ENCODE results near the gene BCL2A1.
A peak's percentile ranks its signal among the peaks of the same experiment; 100 is the strongest.
"Not testable (repeated sequence)": the region's sequence is repeated elsewhere in the genome, so short reads cannot be mapped to it uniquely, and the experiment has no call there.

The BCL2A1 gene

DNA sequence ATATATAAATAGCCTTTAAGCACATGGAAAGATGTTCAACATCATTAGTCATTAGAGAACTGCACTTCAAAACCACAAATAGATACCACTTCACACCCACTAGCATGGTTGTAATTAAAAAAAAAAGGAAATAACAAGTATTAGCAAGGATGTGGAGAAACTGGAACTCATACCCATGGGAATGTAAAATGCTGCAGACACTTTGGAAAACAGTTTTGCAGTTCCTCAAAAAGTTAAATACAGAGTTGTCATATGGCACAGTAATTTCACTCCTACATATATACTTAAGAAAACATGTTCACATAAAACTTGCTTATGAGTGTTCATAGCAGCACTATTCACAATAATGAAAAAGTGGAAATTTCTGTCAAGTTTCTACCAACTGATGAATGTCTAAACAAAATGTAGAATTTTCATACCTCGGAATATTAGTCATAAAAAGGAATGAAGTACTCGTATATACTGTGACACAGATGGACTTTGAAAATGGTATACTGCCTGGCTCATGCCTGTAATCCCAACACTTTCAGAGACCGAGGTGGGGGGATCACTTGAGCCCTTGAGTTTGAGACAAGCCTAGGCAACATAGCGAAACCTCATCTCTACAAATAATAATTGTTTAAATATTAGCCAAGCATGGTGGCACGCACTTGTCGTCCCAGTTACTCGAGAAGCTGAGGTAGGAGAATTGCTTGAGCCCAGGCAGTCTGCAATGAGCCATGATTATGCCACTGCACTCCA is 28.1 kb downstream of the BCL2A1 start:
- Histone ChIP-seq H2AK5ac (ENCODE audit: low read depth, low read length) (no peak overlapping the region), H3K36me3 (replicated peaks in 1 of 2; ENCODE audit: control insufficient read depth in 2 of 2, insufficient read depth in 2 of 2, low read length in 2 of 2) (no peaks in the 10 kb centered on the region), H2BK12ac (ENCODE audit: low read length) (no peak overlapping the region), H3K18ac (ENCODE audit: low read length) (no peak overlapping the region), H3K14ac (ENCODE audit: low read length) (no peak overlapping the region), H3K4ac (ENCODE audit: low read length) (no peak overlapping the region), H3K27ac (replicated peaks; ENCODE audit: low read length) (no peak overlapping the region), H4K91ac (ENCODE audit: low read depth, low read length, poor library complexity) (no peak overlapping the region), H3K4me2 (ENCODE audit: insufficient read depth, low read length, poor library complexity, severe bottlenecking) (no peak overlapping the region), H2BK15ac (ENCODE audit: low read length) (no peak overlapping the region), H3K23ac (ENCODE audit: low read depth, low read length, poor library complexity) (no peak overlapping the region), H2BK5ac (ENCODE audit: low read length) (no peak overlapping the region), H3K4me1 (ENCODE audit: control insufficient read depth in 2 of 2, insufficient read depth in 1 of 2, low read depth in 1 of 2, low read length in 2 of 2) (no peaks in the 10 kb centered on the region), H3K9ac (ENCODE audit: low read depth, low read length, poor library complexity) (no peak overlapping the region), H3K27me3 (ENCODE audit: control insufficient read depth in 3 of 3, insufficient read depth in 3 of 3, low read depth in 1 of 3, low read length in 3 of 3) (peaks cover 0 to 10% (median 0%) of the 10 kb centered on the region in 3 experiments), H4K8ac (ENCODE audit: low read depth, low read length) (no peak overlapping the region), H3K79me1 (ENCODE audit: low read depth, low read length) (no peaks in the 10 kb centered on the region), H2BK120ac (ENCODE audit: low read depth, low read length) (no peak overlapping the region), H3K4me3 (ENCODE audit: low read length in 2 of 2) (no peak overlapping the region), H3K9me3 (replicated peaks in 1 of 2; ENCODE audit: control insufficient read depth in 2 of 2, insufficient read depth in 1 of 2, low read depth in 1 of 2, low read length in 2 of 2) (no peaks in the 10 kb centered on the region), H2AFZ (ENCODE audit: low read length) (no peak overlapping the region)
- no peak for DNase-seq (ENCODE audit: low spot score)
- no CpG with 5 or more reads among the region's 7 CpGs for WGBS, 2 donors (ENCODE audit: extremely low coverage in 2 of 2, insufficient read length in 2 of 2, insufficient replicate concordance in 1 of 2)

DNA sequence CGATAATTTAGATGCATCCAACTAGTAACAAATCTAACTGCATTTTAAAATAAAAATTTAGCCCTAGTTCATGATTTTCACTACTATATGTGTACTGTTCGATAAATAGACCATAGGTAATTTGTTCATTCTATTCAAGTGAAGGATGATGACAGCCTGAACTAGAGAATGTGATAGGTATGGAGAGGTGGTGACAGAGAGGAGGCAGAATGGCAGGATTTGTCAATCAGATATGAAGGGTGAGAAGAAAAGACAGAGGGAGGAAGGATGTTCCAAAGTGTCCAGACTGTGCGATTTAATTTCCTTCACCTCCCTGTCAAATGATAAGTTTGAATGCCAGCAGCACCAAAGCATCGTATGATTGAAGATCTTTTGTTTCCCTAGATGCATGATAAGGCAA is 31.6 kb downstream of the BCL2A1 start:
- Histone ChIP-seq H3K27me3 (ENCODE audit: control insufficient read depth in 3 of 3, insufficient read depth in 3 of 3, low read depth in 1 of 3, low read length in 3 of 3) (peaks cover 0 to 6% (median 0%) of the 10 kb centered on the region in 3 experiments), H4K8ac (ENCODE audit: low read depth, low read length) (no peak overlapping the region), H3K4me3 (ENCODE audit: low read length in 2 of 2) (no peak overlapping the region), H3K4me1 (ENCODE audit: control insufficient read depth in 2 of 2, insufficient read depth in 1 of 2, low read depth in 1 of 2, low read length in 2 of 2) (peaks cover 1 to 5% of the 10 kb centered on the region in 2 donors), H2BK12ac (ENCODE audit: low read length) (no peak overlapping the region), H3K79me1 (ENCODE audit: low read depth, low read length) (no peaks in the 10 kb centered on the region), H3K23ac (ENCODE audit: low read depth, low read length, poor library complexity) (no peak overlapping the region), H3K9ac (ENCODE audit: low read depth, low read length, poor library complexity) (no peak overlapping the region), H3K18ac (ENCODE audit: low read length) (no peak overlapping the region), H3K9me3 (replicated peaks in 1 of 2; ENCODE audit: control insufficient read depth in 2 of 2, insufficient read depth in 1 of 2, low read depth in 1 of 2, low read length in 2 of 2) (no peaks in the 10 kb centered on the region), H2AFZ (ENCODE audit: low read length) (no peak overlapping the region), H3K36me3 (replicated peaks in 1 of 2; ENCODE audit: control insufficient read depth in 2 of 2, insufficient read depth in 2 of 2, low read length in 2 of 2) (no peaks in the 10 kb centered on the region), H3K4me2 (ENCODE audit: insufficient read depth, low read length, poor library complexity, severe bottlenecking) (no peak overlapping the region), H2BK120ac (ENCODE audit: low read depth, low read length) (no peak overlapping the region), H3K4ac (ENCODE audit: low read length) (no peak overlapping the region), H4K91ac (ENCODE audit: low read depth, low read length, poor library complexity) (no peak overlapping the region), H3K27ac (replicated peaks; ENCODE audit: low read length) (no peak overlapping the region), H3K14ac (ENCODE audit: low read length) (no peak overlapping the region), H2BK15ac (ENCODE audit: low read length) (no peak overlapping the region), H2AK5ac (ENCODE audit: low read depth, low read length) (no peak overlapping the region), H2BK5ac (ENCODE audit: low read length) (no peak overlapping the region)
- DNase-seq (ENCODE audit: low spot score) = no peak
- WGBS, 2 donors (ENCODE audit: extremely low coverage in 2 of 2, insufficient read length in 2 of 2, insufficient replicate concordance in 1 of 2) = no CpG with 5 or more reads among the region's 4 CpGs

DNA sequence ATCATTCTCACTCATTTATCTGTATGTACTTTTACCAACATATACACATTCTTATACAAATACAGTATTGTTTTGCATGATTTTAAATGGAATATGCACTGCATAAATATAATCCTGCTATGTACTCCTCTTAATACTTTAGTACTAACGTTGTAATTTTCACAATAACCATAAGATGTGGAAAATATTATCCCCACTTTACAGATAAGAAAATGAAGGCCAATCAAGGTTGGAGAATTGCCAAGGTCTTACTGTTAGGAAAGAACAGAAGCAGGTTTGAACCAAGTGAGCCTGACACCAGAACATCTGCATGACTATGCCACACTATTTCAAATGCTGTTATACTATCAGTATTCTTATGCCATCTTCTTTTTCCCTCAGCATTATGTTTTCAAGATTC is 32.9 kb downstream of the BCL2A1 start:
- H3K27me3 ChIP-seq (ENCODE audit: control insufficient read depth in 3 of 3, insufficient read depth in 3 of 3, low read depth in 1 of 3, low read length in 3 of 3) = no peaks in the 10 kb centered on the region
- WGBS, 2 donors (ENCODE audit: extremely low coverage in 2 of 2, insufficient read length in 2 of 2, insufficient replicate concordance in 1 of 2) = no CpG with 5 or more reads among the region's 1 CpG
- H2AK5ac ChIP-seq (ENCODE audit: low read depth, low read length) = no peak overlapping the region
- DNase-seq (ENCODE audit: low spot score) = no peak
- no peak overlapping the region for H2AFZ ChIP-seq (ENCODE audit: low read length)
- no peak overlapping the region for H3K18ac ChIP-seq (ENCODE audit: low read length)
- no peaks in the 10 kb centered on the region for H3K9me3 ChIP-seq (replicated peaks in 1 of 2; ENCODE audit: control insufficient read depth in 2 of 2, insufficient read depth in 1 of 2, low read depth in 1 of 2, low read length in 2 of 2)
- no peaks in the 10 kb centered on the region for H3K79me1 ChIP-seq (ENCODE audit: low read depth, low read length)
- H3K23ac ChIP-seq (ENCODE audit: low read depth, low read length, poor library complexity) = no peak overlapping the region
- H2BK12ac ChIP-seq (ENCODE audit: low read length) = no peak overlapping the region
- H4K91ac ChIP-seq (ENCODE audit: low read depth, low read length, poor library complexity) = no peak overlapping the region
- H3K36me3 ChIP-seq (replicated peaks in 1 of 2; ENCODE audit: control insufficient read depth in 2 of 2, insufficient read depth in 2 of 2, low read length in 2 of 2) = no peaks in the 10 kb centered on the region
- peaks cover 1 to 5% of the 10 kb centered on the region in 2 donors for H3K4me1 ChIP-seq (ENCODE audit: control insufficient read depth in 2 of 2, insufficient read depth in 1 of 2, low read depth in 1 of 2, low read length in 2 of 2)
- H3K4me2 ChIP-seq (ENCODE audit: insufficient read depth, low read length, poor library complexity, severe bottlenecking) = no peak overlapping the region
- no peak overlapping the region for H3K14ac ChIP-seq (ENCODE audit: low read length)
- H3K4me3 ChIP-seq (ENCODE audit: low read length in 2 of 2) = no peak overlapping the region
- H3K27ac ChIP-seq (replicated peaks; ENCODE audit: low read length) = no peak overlapping the region
- no peak overlapping the region for H2BK120ac ChIP-seq (ENCODE audit: low read depth, low read length)
- no peak overlapping the region for H3K4ac ChIP-seq (ENCODE audit: low read length)
- H4K8ac ChIP-seq (ENCODE audit: low read depth, low read length) = no peak overlapping the region
- no peak overlapping the region for H3K9ac ChIP-seq (ENCODE audit: low read depth, low read length, poor library complexity)
- H2BK15ac ChIP-seq (ENCODE audit: low read length) = no peak overlapping the region
- no peak overlapping the region for H2BK5ac ChIP-seq (ENCODE audit: low read length)

DNA sequence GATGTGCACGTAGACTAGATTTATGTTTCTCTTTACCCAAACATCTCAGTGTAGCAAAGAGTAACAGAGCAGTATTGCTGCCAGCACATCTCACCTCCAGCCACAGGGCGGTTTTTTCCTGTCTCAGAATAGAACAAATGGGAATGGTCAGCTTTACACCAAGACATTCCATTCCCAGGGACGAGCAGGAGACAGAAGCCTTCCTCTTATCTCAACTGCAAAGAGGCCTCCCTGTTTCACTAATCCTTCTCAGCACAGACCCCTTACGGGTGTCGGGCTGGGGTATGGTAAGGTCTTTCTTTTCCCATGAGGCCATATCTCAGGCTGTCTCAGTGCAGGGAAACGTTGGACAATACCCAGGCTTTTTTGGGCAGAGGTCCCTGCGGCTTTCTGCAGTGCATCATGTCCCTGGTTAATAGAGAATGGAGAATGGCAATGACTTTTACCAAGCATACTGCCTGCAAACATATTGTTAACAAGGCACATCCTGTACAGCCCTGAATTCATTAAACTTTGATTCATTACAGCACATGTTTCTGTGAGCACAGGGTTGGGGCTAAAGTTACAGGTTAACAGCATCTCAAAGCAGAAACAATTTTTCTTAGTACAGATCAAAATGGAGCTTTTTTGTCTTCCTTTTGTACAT is 35.3 kb downstream of the BCL2A1 start:
- not testable (repeated sequence) for H3K27me3 ChIP-seq (ENCODE audit: control insufficient read depth in 3 of 3, insufficient read depth in 3 of 3, low read depth in 1 of 3, low read length in 3 of 3); H3K4me1 ChIP-seq (ENCODE audit: control insufficient read depth in 2 of 2, insufficient read depth in 1 of 2, low read depth in 1 of 2, low read length in 2 of 2); H3K9me3 ChIP-seq (replicated peaks in 1 of 2; ENCODE audit: control insufficient read depth in 2 of 2, insufficient read depth in 1 of 2, low read depth in 1 of 2, low read length in 2 of 2); H2AK5ac ChIP-seq (ENCODE audit: low read depth, low read length); H2BK120ac ChIP-seq (ENCODE audit: low read depth, low read length); H3K4ac ChIP-seq (ENCODE audit: low read length); H3K23ac ChIP-seq (ENCODE audit: low read depth, low read length, poor library complexity); H3K4me2 ChIP-seq (ENCODE audit: insufficient read depth, low read length, poor library complexity, severe bottlenecking); H2BK12ac ChIP-seq (ENCODE audit: low read length); H3K79me1 ChIP-seq (ENCODE audit: low read depth, low read length); H3K4me3 ChIP-seq (ENCODE audit: low read length in 2 of 2); H3K36me3 ChIP-seq (replicated peaks in 1 of 2; ENCODE audit: control insufficient read depth in 2 of 2, insufficient read depth in 2 of 2, low read length in 2 of 2); H4K91ac ChIP-seq (ENCODE audit: low read depth, low read length, poor library complexity); H3K18ac ChIP-seq (ENCODE audit: low read length); DNase-seq (ENCODE audit: low spot score); H3K9ac ChIP-seq (ENCODE audit: low read depth, low read length, poor library complexity); H3K14ac ChIP-seq (ENCODE audit: low read length); H4K8ac ChIP-seq (ENCODE audit: low read depth, low read length); H2BK15ac ChIP-seq (ENCODE audit: low read length); H2BK5ac ChIP-seq (ENCODE audit: low read length)
- no CpG with 5 or more reads among the region's 7 CpGs for WGBS, 2 donors (ENCODE audit: extremely low coverage in 2 of 2, insufficient read length in 2 of 2, insufficient replicate concordance in 1 of 2)
- H3K27ac ChIP-seq (replicated peaks; ENCODE audit: low read length) = peak overlapping the region; percentile 31
- peak overlapping the region; percentile 88 for H2AFZ ChIP-seq (ENCODE audit: low read length)

Data from neuronal stem cell (in vitro differentiated cells).